ENCODE data around the gene UPP2.

DNA sequence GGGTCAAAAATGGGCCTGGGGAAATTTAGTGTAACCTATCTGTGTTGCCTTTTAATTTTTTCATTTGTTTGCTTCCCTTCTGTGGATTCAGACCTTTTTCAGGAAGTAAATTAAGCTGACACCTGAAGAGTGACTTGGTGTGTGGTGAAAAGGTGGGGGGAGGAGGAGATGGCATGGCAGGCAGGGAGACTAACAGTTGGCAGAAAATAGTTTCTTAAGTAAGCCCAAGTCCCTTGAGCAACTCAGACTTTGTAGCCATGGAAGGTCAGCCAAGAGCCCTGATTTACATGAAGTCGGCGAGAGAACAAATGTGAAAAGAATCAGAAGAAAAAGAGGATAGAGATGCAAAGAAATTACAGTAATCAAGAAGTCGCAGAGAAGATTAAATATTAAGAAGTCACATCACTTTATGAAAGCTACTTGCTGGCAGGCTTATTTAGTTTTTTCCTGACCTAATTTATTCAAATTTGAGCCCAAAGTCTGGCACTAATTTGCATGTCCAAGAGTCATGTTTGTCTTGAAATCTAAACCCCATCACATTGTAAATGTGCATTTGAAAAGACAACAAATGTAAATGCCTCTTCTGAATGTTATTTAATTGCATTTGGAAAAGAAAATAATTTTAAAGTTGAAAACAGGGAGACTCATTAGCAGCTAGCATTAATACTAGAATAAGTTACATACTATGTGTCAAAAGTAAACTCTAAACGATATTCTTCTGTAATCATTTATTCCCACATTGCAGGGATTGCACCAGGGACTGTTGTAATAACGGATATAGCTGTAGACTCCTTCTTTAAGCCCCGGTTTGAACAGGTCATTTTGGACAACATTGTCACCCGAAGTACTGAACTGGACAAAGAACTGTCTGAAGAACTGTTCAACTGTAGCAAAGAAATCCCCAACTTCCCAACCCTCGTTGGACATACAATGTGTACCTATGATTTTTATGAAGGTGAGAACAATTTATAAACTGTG lies 19.3 kb downstream of the UPP2 start:
- no peak for TF ChIP-seq TCF7L2 (IDR thresholded peaks at IDR 0.05; ENCODE audit: low read depth, low read length)
- TF ChIP-seq SPI1 (IDR thresholded peaks at IDR 0.05; ENCODE audit: borderline replicate concordance, low read depth, low read length) = no peak
- TF ChIP-seq, protein P1, sequence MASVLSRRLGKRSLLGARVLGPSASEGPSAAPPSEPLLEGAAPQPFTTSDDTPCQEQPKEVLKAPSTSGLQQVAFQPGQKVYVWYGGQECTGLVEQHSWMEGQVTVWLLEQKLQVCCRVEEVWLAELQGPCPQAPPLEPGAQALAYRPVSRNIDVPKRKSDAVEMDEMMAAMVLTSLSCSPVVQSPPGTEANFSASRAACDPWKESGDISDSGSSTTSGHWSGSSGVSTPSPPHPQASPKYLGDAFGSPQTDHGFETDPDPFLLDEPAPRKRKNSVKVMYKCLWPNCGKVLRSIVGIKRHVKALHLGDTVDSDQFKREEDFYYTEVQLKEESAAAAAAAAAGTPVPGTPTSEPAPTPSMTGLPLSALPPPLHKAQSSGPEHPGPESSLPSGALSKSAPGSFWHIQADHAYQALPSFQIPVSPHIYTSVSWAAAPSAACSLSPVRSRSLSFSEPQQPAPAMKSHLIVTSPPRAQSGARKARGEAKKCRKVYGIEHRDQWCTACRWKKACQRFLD (CRISPR knock-in tag; IDR thresholded peaks at IDR 0.05) = no peak
- TF ChIP-seq, protein P2, sequence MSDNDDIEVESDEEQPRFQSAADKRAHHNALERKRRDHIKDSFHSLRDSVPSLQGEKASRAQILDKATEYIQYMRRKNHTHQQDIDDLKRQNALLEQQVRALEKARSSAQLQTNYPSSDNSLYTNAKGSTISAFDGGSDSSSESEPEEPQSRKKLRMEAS (CRISPR knock-in tag; IDR thresholded peaks at IDR 0.05) = no peak
- TF ChIP-seq SLC30A9 (CRISPR knock-in tag; IDR thresholded peaks at IDR 0.05) = no peak
- TF ChIP-seq TRIM28 (IDR thresholded peaks at IDR 0.05) = no peak
- TF ChIP-seq, protein P3, sequence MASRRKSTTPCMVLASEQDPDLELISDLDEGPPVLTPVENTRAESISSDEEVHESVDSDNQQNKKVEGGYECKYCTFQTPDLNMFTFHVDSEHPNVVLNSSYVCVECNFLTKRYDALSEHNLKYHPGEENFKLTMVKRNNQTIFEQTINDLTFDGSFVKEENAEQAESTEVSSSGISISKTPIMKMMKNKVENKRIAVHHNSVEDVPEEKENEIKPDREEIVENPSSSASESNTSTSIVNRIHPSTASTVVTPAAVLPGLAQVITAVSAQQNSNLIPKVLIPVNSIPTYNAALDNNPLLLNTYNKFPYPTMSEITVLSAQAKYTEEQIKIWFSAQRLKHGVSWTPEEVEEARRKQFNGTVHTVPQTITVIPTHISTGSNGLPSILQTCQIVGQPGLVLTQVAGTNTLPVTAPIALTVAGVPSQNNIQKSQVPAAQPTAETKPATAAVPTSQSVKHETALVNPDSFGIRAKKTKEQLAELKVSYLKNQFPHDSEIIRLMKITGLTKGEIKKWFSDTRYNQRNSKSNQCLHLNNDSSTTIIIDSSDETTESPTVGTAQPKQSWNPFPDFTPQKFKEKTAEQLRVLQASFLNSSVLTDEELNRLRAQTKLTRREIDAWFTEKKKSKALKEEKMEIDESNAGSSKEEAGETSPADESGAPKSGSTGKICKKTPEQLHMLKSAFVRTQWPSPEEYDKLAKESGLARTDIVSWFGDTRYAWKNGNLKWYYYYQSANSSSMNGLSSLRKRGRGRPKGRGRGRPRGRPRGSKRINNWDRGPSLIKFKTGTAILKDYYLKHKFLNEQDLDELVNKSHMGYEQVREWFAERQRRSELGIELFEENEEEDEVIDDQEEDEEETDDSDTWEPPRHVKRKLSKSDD (conservative IDR thresholded peaks at IDR 0.05; ENCODE audit: low read length) = no peak
- no peak for TF ChIP-seq MAFF (IDR thresholded peaks at IDR 0.05; ENCODE audit: low read length)
- TF ChIP-seq, protein P4, sequence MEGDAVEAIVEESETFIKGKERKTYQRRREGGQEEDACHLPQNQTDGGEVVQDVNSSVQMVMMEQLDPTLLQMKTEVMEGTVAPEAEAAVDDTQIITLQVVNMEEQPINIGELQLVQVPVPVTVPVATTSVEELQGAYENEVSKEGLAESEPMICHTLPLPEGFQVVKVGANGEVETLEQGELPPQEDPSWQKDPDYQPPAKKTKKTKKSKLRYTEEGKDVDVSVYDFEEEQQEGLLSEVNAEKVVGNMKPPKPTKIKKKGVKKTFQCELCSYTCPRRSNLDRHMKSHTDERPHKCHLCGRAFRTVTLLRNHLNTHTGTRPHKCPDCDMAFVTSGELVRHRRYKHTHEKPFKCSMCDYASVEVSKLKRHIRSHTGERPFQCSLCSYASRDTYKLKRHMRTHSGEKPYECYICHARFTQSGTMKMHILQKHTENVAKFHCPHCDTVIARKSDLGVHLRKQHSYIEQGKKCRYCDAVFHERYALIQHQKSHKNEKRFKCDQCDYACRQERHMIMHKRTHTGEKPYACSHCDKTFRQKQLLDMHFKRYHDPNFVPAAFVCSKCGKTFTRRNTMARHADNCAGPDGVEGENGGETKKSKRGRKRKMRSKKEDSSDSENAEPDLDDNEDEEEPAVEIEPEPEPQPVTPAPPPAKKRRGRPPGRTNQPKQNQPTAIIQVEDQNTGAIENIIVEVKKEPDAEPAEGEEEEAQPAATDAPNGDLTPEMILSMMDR (IDR thresholded peaks at IDR 0.05 in 2 of 3, conservative IDR thresholded peaks at IDR 0.05 in 1 of 3; ENCODE audit: insufficient read depth in 2 of 3, low read depth in 1 of 3, low read length in 3 of 3) = no peak
- TF ChIP-seq EZH2 (IDR thresholded peaks at IDR 0.05; ENCODE audit: borderline replicate concordance, low read depth, low read length) = no peak
- TF ChIP-seq, protein P5, sequence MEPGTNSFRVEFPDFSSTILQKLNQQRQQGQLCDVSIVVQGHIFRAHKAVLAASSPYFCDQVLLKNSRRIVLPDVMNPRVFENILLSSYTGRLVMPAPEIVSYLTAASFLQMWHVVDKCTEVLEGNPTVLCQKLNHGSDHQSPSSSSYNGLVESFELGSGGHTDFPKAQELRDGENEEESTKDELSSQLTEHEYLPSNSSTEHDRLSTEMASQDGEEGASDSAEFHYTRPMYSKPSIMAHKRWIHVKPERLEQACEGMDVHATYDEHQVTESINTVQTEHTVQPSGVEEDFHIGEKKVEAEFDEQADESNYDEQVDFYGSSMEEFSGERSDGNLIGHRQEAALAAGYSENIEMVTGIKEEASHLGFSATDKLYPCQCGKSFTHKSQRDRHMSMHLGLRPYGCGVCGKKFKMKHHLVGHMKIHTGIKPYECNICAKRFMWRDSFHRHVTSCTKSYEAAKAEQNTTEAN (CRISPR knock-in tag; IDR thresholded peaks at IDR 0.05) = no peak

Data from K562 (cell line).